K562 (cell line): ENCODE measurements around the gene B3GAT3. TPM values are rescaled to one million over a fixed set of nuclear protein-coding genes. Genes with fewer than 3 reads are reported as not detected.

Source experiments
- ATAC-seq: fragments of 200-7000 bp; cut with Tn5 transposase; 3 replicates; pipeline ENCODE4 v1.9.1; 2020; ENCODE audit warnings: moderate library complexity
- BruUV-seq: library from RNA; stranded (reverse); fragments of 400-500 nt; replicated peaks from 2 replicates; lab custom pipeline; 2021; lab: Mats Ljungman, UMichigan
- CTCF ChIA-PET: fragments of 300-600 bp; formaldehyde crosslinking; extraction: SDS; loops from one replicate; lab custom pipeline; 2021; ENCODE audit warnings: low intra/inter-chr PET ratio; lab: Yijun Ruan, JAX
- POLR2A ChIA-PET: fragments of 300-600, 350-650 bp; sonication (Branson Sonifier 250); formaldehyde crosslinking; extraction: SDS; loops from one replicate; lab custom pipeline; 2021; ENCODE audit warnings: antibody characterized with exemption, inconsistent platforms; lab: Yijun Ruan, JAX
- DNase-seq, 4 experiments: peaks; one replicate each; pipeline versions ENCODE4 v3.0.0 to v3.0.0-alpha.2; 2011 to 2018; ENCODE audit warnings: low spot score in 3 of 4, mixed read lengths in 3 of 4; ENCODE audit errors: extremely low read depth in 1 of 4
- FAIRE-seq: peaks from 2 replicates; lab custom pipeline; 2011; peaks lifted over from hg19 to GRCh38; lab: Jason Lieb, UNC
- H2AFZ ChIP-seq: 2 replicates; pipeline ENCODE4 v1.6.0; 2011; ENCODE audit warnings: low read depth, low read length, control low read depth, inconsistent platforms
- H3K27ac ChIP-seq: fragments of 200-600 bp; 3 replicates; pipeline ENCODE4 v1.8.0; 2011; ENCODE audit warnings: low read depth, mild to moderate bottlenecking, control low read depth, inconsistent platforms, low read length, moderate library complexity, mixed read lengths; ENCODE audit errors: extremely low read depth
- H3K27me3 ChIP-seq, 2 experiments: fragments of 300-600 bp in 1 of 2; 2 replicates in 1 of 2; 3 replicates in 1 of 2; pipeline versions ENCODE4 v1.6.0 to v1.8.0; 2011; ENCODE audit warnings: inconsistent platforms in 2 of 2, low read length in 2 of 2, mild to moderate bottlenecking in 1 of 2, mixed read lengths in 1 of 2, moderate library complexity in 1 of 2; ENCODE audit not compliant: control insufficient read depth in 2 of 2, insufficient read depth in 2 of 2
- H3K36me3 ChIP-seq: fragments of 300-600 bp; 3 replicates; pipeline ENCODE4 v1.8.0; 2011; ENCODE audit warnings: mild to moderate bottlenecking, low read length, inconsistent platforms; ENCODE audit not compliant: control insufficient read depth, insufficient read depth
- H3K4me1 ChIP-seq, 2 experiments: fragments of 200-600 bp in 1 of 2; replicated peaks in 1 of 2; 2 replicates in 1 of 2; 3 replicates in 1 of 2; pipeline versions ENCODE4 v1.5.1 to v1.8.0; 2011; ENCODE audit warnings: inconsistent platforms in 2 of 2, low read length in 2 of 2, mild to moderate bottlenecking in 1 of 2, mixed read lengths in 1 of 2, moderate library complexity in 1 of 2; ENCODE audit not compliant: control insufficient read depth in 2 of 2, insufficient read depth in 2 of 2
- H3K4me2 ChIP-seq: 2 replicates; pipeline ENCODE4 v1.6.1; 2011; ENCODE audit warnings: low read length, control low read depth, inconsistent platforms, mixed read lengths; ENCODE audit not compliant: insufficient read depth
- H3K4me3 ChIP-seq: fragments of 200-600 bp; sonication (generic), shearing (Covaris generic); 2 replicates; pipeline ENCODE4 v1.5.1; 2016; ENCODE audit warnings: control low read depth, inconsistent platforms
- H3K79me2 ChIP-seq: fragments of 200-600 bp; 3 replicates; pipeline ENCODE4 v1.8.0; 2011; ENCODE audit warnings: low read length, inconsistent platforms; ENCODE audit not compliant: control insufficient read depth, insufficient read depth
- H3K9ac ChIP-seq, 2 experiments: 2 replicates each; pipeline versions ENCODE4 v1.6.0 to v1.6.1; 2011; ENCODE audit warnings: low read depth in 2 of 2, low read length in 2 of 2, control low read depth in 1 of 2, inconsistent platforms in 1 of 2, mild to moderate bottlenecking in 1 of 2, mixed read lengths in 1 of 2; ENCODE audit not compliant: insufficient read depth in 1 of 2
- H3K9me1 ChIP-seq: one replicate; pipeline ENCODE4 v1.6.0; 2011; ENCODE audit warnings: inconsistent platforms, mild to moderate bottlenecking, low read length, moderate library complexity; ENCODE audit not compliant: control insufficient read depth, insufficient read depth
- H3K9me3 ChIP-seq: replicated peaks from 2 replicates; pipeline ENCODE4 v1.5.1; 2011; ENCODE audit warnings: low read depth, low read length, inconsistent platforms; ENCODE audit not compliant: control insufficient read depth, insufficient read depth
- H4K20me1 ChIP-seq: replicated peaks from 2 replicates; pipeline ENCODE4 v1.6.1; 2011; ENCODE audit warnings: low read length, inconsistent platforms, mixed read lengths; ENCODE audit not compliant: control insufficient read depth, insufficient read depth
- ETV5 ChIP-seq: sonication (generic); formaldehyde crosslinking; IDR thresholded peaks from 2 replicates; pipeline ENCODE4 v1.4.0; 2020; ENCODE audit warnings: low read depth, mild to moderate bottlenecking, missing genetic modification reagents
- JUN ChIP-seq, 2 experiments: sonication (generic) in 1 of 2; formaldehyde crosslinking in 1 of 2; IDR thresholded peaks; 2 replicates each; pipeline versions ENCODE4 v1.6.1 to v1.8.0; 2012 to 2022; ENCODE audit warnings: borderline replicate concordance in 2 of 2, mild to moderate bottlenecking in 2 of 2, improper control_type of control experiment in 1 of 2, low read depth in 1 of 2, low read length in 1 of 2, missing genetic modification reagents in 1 of 2
- KAT7 ChIP-seq: sonication (generic); formaldehyde crosslinking; IDR thresholded peaks from 2 replicates; pipeline ENCODE4 v1.8.0; 2022; ENCODE audit warnings: missing genetic modification reagents, mild to moderate bottlenecking, borderline replicate concordance
- NCOA2 ChIP-seq, 2 experiments: fragments of 450-650 bp; IDR thresholded peaks; 2 replicates each; pipeline ENCODE4 v1.6.1; 2018; ENCODE audit warnings: mild to moderate bottlenecking in 2 of 2, moderate library complexity in 1 of 2; ENCODE audit not compliant: partially characterized antibody in 2 of 2
- SPI1 ChIP-seq: IDR thresholded peaks from 2 replicates; pipeline ENCODE4 v1.6.1; 2011; ENCODE audit warnings: low read depth, low read length, control low read depth, borderline replicate concordance
- THAP12 ChIP-seq: fragments of 250-450 bp; sonication (Bioruptor Pico); IDR thresholded peaks from 2 replicates; pipeline ENCODE4 v1.9.0; 2021; ENCODE audit warnings: mild to moderate bottlenecking, inconsistent platforms
- WGBS: fragments of 100-300 bp; shearing (Covaris generic); methylation state at CpG from one replicate; pipeline ENCODE4 v1.1.6; 2016; ENCODE audit warnings: low coverage, mixed read lengths; ENCODE audit not compliant: insufficient coverage; ENCODE audit errors: missing lambda C conversion rate; 5-methylcytosine and 5-hydroxymethylcytosine counted together
- in situ Hi-C: fragments of 300-500 bp; cut with MboI; formaldehyde crosslinking; loops from 4 replicates; pipeline ENCODE4 v1.15.0; 2018; ENCODE audit warnings: inconsistent platforms, mixed read lengths
- intact Hi-C: fragments of 100-400 bp; cut with micrococcal nuclease; formaldehyde crosslinking; loops from 2 replicates; pipeline ENCODE4 v1.14.2; 2022
- polyA plus RNA-seq, 8 experiments: library from polyadenylated mRNA; depleted of rRNA in 4 of 8; stranded (reverse) in 5 of 8; unstranded in 3 of 8; fragments of >200 nt; fragmentation: Nextera tagmentation in 2 of 8; fragmentation: Illumina TruSeq in 1 of 8; extraction: Ambion mirVana in 2 of 8; extraction: Trizol in 1 of 8; gene quantifications; 2 replicates each; pipeline versions ENCODE4 v1.2.1 to v1.2.3, GENCODE V29; 2011 to 2014; ENCODE audit warnings: inconsistent platforms in 1 of 8, missing spikeins in 1 of 8
- total RNA-seq, 7 experiments: library from RNA; depleted of rRNA in 6 of 7; stranded (reverse); fragments of >200 nt in 6 of 7; fragmentation: Illumina TruSeq in 2 of 7; extraction: Trizol in 2 of 7; gene quantifications; 2 replicates each; pipeline versions ENCODE4 v1.2.1 to v1.2.3, GENCODE V29; 2011 to 2021; ENCODE audit warnings: low replicate concordance in 1 of 7

The B3GAT3 gene
- total and polyA plus RNA-seq, 9 of the 15 experiments (the other 6 are each of a cell fraction or from before 2014, with no cell fraction given), result 0.30 to 64.0 (median 21.4) TPM

DNA sequence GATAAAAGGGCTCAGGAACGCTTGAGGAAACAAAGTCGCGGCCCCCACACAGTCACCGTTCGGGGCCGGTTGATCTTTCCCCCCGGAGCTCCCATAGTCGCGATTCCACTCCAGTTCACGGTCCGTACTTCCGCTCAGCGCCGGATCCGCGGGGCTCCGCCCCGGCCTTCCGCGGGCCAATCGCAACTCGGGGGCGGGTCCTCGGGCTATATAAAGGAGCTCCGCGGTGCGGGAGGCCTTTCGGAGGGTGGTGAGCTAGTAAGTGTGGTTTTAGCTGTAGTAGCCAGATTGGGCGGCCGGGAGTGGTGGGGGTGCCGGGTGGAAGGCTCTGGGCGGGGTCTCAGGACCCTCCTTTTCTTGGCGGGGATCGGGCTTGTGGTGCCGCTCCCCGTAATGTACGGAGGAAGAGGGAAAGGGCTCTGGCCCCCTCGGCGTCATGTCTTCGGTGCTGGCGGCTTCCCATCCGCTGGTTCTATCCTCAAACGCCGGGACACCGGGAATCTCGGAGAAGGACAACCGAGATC, 43.4 kb upstream of the B3GAT3 start, which contains the start of the genes C11orf98 and CSKMT (continued):
- TF ChIP-seq JUN (IDR thresholded peaks at IDR 0.05; ENCODE audit: borderline replicate concordance, low read depth, low read length) (no peak), JUN (CRISPR knock-in tag; IDR thresholded peaks at IDR 0.05; ENCODE audit: borderline replicate concordance) (no peak), NCOA2 (IDR thresholded peaks at IDR 0.05; ENCODE audit: partially characterized antibody in 2 of 2) (no peak), THAP12 (CRISPR knock-in tag) (peak; percentile 97)

- H3K79me2 ChIP-seq, result peaks cover 69% of the 10 kb centered on the region
- peak overlapping the region; percentile 77 for H2AFZ ChIP-seq
- H3K4me3 ChIP-seq, result peak overlapping the region; percentile 73
- POLR2A ChIA-PET, result interaction anchor here (0.6 to 8.8 kb wide), 57 partner anchors 8 to 1041 kb away, joined by 3 to 161 read pairs (median 5); partner anchors contain the start of genes B3GAT3, EEF1G, EML3 and GANAB
- under 1% methylated on average over 31 of the region's 36 CpGs for WGBS
- intact Hi-C loops, result loop anchor here (2.0 to 5.0 kb wide), 2 partner anchors 18 to 178 kb away; partner anchors contain the start of gene GANAB
- peaks cover 15 to 39% of the 10 kb centered on the region in 2 experiments; a peak in 4 of 5 replicates for H3K4me1 ChIP-seq
- in situ Hi-C loops, result no loop called here
- peaks cover 7% of the 10 kb centered on the region; the same call in 1 of the 2 replicates for H4K20me1 ChIP-seq
- ATAC-seq (peak; percentile 44), DNase-seq (peak in 3 of 4 experiments; percentile 12 to 67 (median 53)), FAIRE-seq (no peak)
- no peaks in the 10 kb centered on the region for H3K9me1 ChIP-seq
- peaks cover 48% of the 10 kb centered on the region for H3K36me3 ChIP-seq
- BruUV-seq, result TSS peak; percentile 62
- H3K4me2 ChIP-seq, result peak overlapping the region; percentile 97
- no peaks in the 10 kb centered on the region for H3K27me3 ChIP-seq
- peak overlapping the region; percentile 85 to 100 for H3K9ac ChIP-seq
- H3K27ac ChIP-seq, result peak overlapping the region; percentile 80
- H3K9me3 ChIP-seq, result no peaks in the 10 kb centered on the region
- CTCF ChIA-PET, result no interaction called here
- TF ChIP-seq ETV5 (CRISPR knock-in tag), result no peak
- 0 out of 2 replicates have a peak, but pooled peaks have one; percentile 25 for TF ChIP-seq SPI1
- peak; percentile 6; the same call in 1 of the 2 replicates for TF ChIP-seq KAT7 (CRISPR knock-in tag)
Measured at GRCh38 chr11:62664405-62665074, 42.8 kb upstream of the B3GAT3 start.
